ENCODE results near the gene OR11L1.

GRCh38 chr1:247845011-247845692, 3.5 kb upstream of the OR11L1 start:
- no peak for TF ChIP-seq POLR2A (IDR thresholded peaks at IDR 0.05)
- TF ChIP-seq, protein P1, sequence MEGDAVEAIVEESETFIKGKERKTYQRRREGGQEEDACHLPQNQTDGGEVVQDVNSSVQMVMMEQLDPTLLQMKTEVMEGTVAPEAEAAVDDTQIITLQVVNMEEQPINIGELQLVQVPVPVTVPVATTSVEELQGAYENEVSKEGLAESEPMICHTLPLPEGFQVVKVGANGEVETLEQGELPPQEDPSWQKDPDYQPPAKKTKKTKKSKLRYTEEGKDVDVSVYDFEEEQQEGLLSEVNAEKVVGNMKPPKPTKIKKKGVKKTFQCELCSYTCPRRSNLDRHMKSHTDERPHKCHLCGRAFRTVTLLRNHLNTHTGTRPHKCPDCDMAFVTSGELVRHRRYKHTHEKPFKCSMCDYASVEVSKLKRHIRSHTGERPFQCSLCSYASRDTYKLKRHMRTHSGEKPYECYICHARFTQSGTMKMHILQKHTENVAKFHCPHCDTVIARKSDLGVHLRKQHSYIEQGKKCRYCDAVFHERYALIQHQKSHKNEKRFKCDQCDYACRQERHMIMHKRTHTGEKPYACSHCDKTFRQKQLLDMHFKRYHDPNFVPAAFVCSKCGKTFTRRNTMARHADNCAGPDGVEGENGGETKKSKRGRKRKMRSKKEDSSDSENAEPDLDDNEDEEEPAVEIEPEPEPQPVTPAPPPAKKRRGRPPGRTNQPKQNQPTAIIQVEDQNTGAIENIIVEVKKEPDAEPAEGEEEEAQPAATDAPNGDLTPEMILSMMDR (IDR thresholded peaks at IDR 0.05), result no peak
